HG03196 (cell line): ENCODE measurements around the gene WRAP73.

ENCODE experiments used
- ATAC-seq: cut with Tn5 transposase; IDR thresholded peaks from one replicate; pipeline ENCODE4 v1.9.1; 2021; ENCODE audit not compliant: unreplicated experiment

Gene WRAP73

GRCh38 chr1:3681898-3682806, 32.2 kb upstream of the WRAP73 start:
- no peak for ATAC-seq

GRCh38 chr1:3681231-3681897, 31.5 kb upstream of the WRAP73 start:
- no peak for ATAC-seq

GRCh38 chr1:3680488-3681230, 30.8 kb upstream of the WRAP73 start:
- no peak for ATAC-seq

- ATAC-seq = no peak
Measured at GRCh38 chr1:3679799-3680453, 30.0 kb upstream of the WRAP73 start.

GRCh38 chr1:3679098-3679555, 29.2 kb upstream of the WRAP73 start:
- ATAC-seq = no peak

- ATAC-seq = no peak
Measured at GRCh38 chr1:3678361-3679097, 28.6 kb upstream of the WRAP73 start.

GRCh38 chr1:3677484-3677883, 27.6 kb upstream of the WRAP73 start:
- ATAC-seq = peak; percentile 5

GRCh38 chr1:3676581-3677470, 26.9 kb upstream of the WRAP73 start:
- ATAC-seq = peak; percentile 58

GRCh38 chr1:3675436-3675835, 25.5 kb upstream of the WRAP73 start:
- ATAC-seq = no peak

- no peak for ATAC-seq
Measured at GRCh38 chr1:3674100-3675094, 24.5 kb upstream of the WRAP73 start.

- no peak for ATAC-seq
Measured at GRCh38 chr1:3673381-3674099, 23.6 kb upstream of the WRAP73 start.

- ATAC-seq = no peak
Measured at GRCh38 chr1:3672971-3673361, 23.1 kb upstream of the WRAP73 start.

GRCh38 chr1:3672231-3672970, 22.5 kb upstream of the WRAP73 start:
- no peak for ATAC-seq

GRCh38 chr1:3671371-3672180, 21.7 kb upstream of the WRAP73 start:
- ATAC-seq = no peak

GRCh38 chr1:3670823-3671265, 20.9 kb upstream of the WRAP73 start:
- ATAC-seq = no peak

GRCh38 chr1:3669971-3670431, 20.1 kb upstream of the WRAP73 start:
- ATAC-seq = no peak
